GM12878 (cell line): Measurements from ENCODE around the gene NXPH1. TPM values are rescaled to one million over a fixed set of nuclear protein-coding genes. Genes with fewer than 3 reads are reported as not detected.

ENCODE experiments used
- ATAC-seq: fragments of 200-7000 bp; cut with Tn5 transposase; 3 replicates; pipeline ENCODE4 v1.9.1; 2020; ENCODE audit warnings: mild to moderate bottlenecking, moderate library complexity
- BruUV-seq: library from RNA; stranded (reverse); fragments of 400-500 nt; replicated peaks from 2 replicates; lab custom pipeline; 2021; lab: Mats Ljungman, UMichigan
- CTCF ChIA-PET: fragments of 300-600 bp; sonication (Branson Sonifier 250); formaldehyde crosslinking; extraction: SDS; loops from one replicate; lab custom pipeline; 2021; ENCODE audit warnings: inconsistent platforms; lab: Yijun Ruan, JAX
- POLR2A ChIA-PET: fragments of 350-600 bp; formaldehyde crosslinking; extraction: SDS; loops from one replicate; lab custom pipeline; 2021; ENCODE audit warnings: inconsistent platforms; lab: Charles Lee
- RAD21 ChIA-PET: fragments of 300-600 bp; sonication (Branson Sonifier 250); formaldehyde crosslinking; loops from one replicate; lab custom pipeline; 2023; ENCODE audit warnings: antibody characterized with exemption; ENCODE audit not compliant: unreplicated experiment; lab: Charles Lee
- SMC1A ChIA-PET: fragments of 300-600 bp; sonication (Branson Sonifier 250); formaldehyde crosslinking; loops from one replicate; lab custom pipeline; 2023; ENCODE audit not compliant: unreplicated experiment, uncharacterized antibody; lab: Charles Lee
- DNase-seq: peaks from one replicate; pipeline ENCODE4 v3.0.0-alpha.2; 2011; ENCODE audit warnings: low read depth, low spot score
- FAIRE-seq: peaks from 3 replicates; lab custom pipeline; 2011; peaks lifted over from hg19 to GRCh38; lab: Jason Lieb, UNC
- H2AFZ ChIP-seq: 2 replicates; pipeline ENCODE4 v1.6.0; 2011; ENCODE audit warnings: low read depth, low read length, control low read depth; ENCODE audit not compliant: control insufficient read depth
- H3K27ac ChIP-seq: 2 replicates; pipeline ENCODE4 v1.5.1; 2011; ENCODE audit warnings: control low read depth; ENCODE audit not compliant: control insufficient read depth, insufficient read depth
- H3K27me3 ChIP-seq, 2 experiments: replicated peaks in 1 of 2; 2 replicates each; pipeline versions ENCODE4 v1.6.0 to v1.6.1; 2011; ENCODE audit warnings: low read length in 1 of 2; ENCODE audit not compliant: control insufficient read depth in 2 of 2, insufficient read depth in 2 of 2
- H3K36me3 ChIP-seq, 2 experiments: 2 replicates each; pipeline ENCODE4 v1.5.1; 2011; ENCODE audit warnings: low read length in 1 of 2; ENCODE audit not compliant: control insufficient read depth in 2 of 2, insufficient read depth in 2 of 2
- H3K4me1 ChIP-seq: 2 replicates; pipeline ENCODE4 v1.6.1; 2011; ENCODE audit warnings: mild to moderate bottlenecking, low read length, moderate library complexity, mixed read lengths; ENCODE audit not compliant: control insufficient read depth, insufficient read depth
- H3K4me2 ChIP-seq: 2 replicates; pipeline ENCODE4 v1.6.0; 2011; ENCODE audit warnings: control low read depth; ENCODE audit not compliant: control insufficient read depth, insufficient read depth
- H3K4me3 ChIP-seq: fragments of 200-600 bp; sonication (generic); 2 replicates; pipeline ENCODE4 v1.5.1; 2016
- H3K79me2 ChIP-seq: 2 replicates; pipeline ENCODE4 v1.6.0; 2011; ENCODE audit warnings: low read length; ENCODE audit not compliant: control insufficient read depth, insufficient read depth
- H3K9ac ChIP-seq: 2 replicates; pipeline ENCODE4 v1.8.0; 2011; ENCODE audit warnings: low read length, control low read depth, mixed read lengths; ENCODE audit not compliant: control insufficient read depth, insufficient read depth
- H3K9me3 ChIP-seq: replicated peaks from 3 replicates; pipeline ENCODE4 v1.5.1; 2011; ENCODE audit warnings: mild to moderate bottlenecking, low read length; ENCODE audit not compliant: control insufficient read depth, insufficient read depth
- H4K20me1 ChIP-seq: 2 replicates; pipeline ENCODE4 v1.6.0; 2011; ENCODE audit not compliant: control insufficient read depth, insufficient read depth
- ATF7 ChIP-seq: fragments of 450-650 bp; IDR thresholded peaks from 2 replicates; pipeline ENCODE4 v1.6.1; 2016; ENCODE audit warnings: low read depth, mild to moderate bottlenecking
- GABPA ChIP-seq: IDR thresholded peaks from 2 replicates; pipeline ENCODE4 v1.6.1; 2014; ENCODE audit warnings: antibody characterized with exemption, low read depth, mild to moderate bottlenecking, inconsistent platforms
- MTA3 ChIP-seq: IDR thresholded peaks from 2 replicates; pipeline ENCODE4 v1.6.1; 2012; ENCODE audit warnings: low read length, inconsistent platforms, borderline replicate concordance
- NR2F1 ChIP-seq: fragments of 450-650 bp; conservative IDR thresholded peaks from 2 replicates; pipeline ENCODE4 v1.6.1; 2017; ENCODE audit warnings: mild to moderate bottlenecking
- in situ Hi-C: fragments of 300-500 bp; cut with MboI; formaldehyde crosslinking; loops from 9 replicates; pipeline ENCODE4 v1.14.3; 2018; ENCODE audit warnings: mixed read lengths
- intact Hi-C: fragments of 100-400 bp; cut with micrococcal nuclease; formaldehyde crosslinking; loops from one replicate; pipeline ENCODE4 v1.14.2; 2022; ENCODE audit not compliant: unreplicated experiment
- polyA plus RNA-seq, 11 experiments: library from polyadenylated mRNA; depleted of rRNA in 4 of 11; unstranded in 6 of 11; stranded (reverse) in 5 of 11; fragments of >200 nt; fragmentation: Nextera tagmentation in 4 of 11; fragmentation: Illumina TruSeq in 1 of 11; extraction: Ambion mirVana in 4 of 11; extraction: Trizol in 1 of 11; gene quantifications; 1 replicate in 1 of 11; 2 replicates in 10 of 11; pipeline versions ENCODE4 v1.2.1 to v1.2.3, GENCODE V29; 2011 to 2016; ENCODE audit warnings: inconsistent platforms in 2 of 11, missing spikeins in 2 of 11, low read depth in 1 of 11
- total RNA-seq, 4 experiments: library from RNA; depleted of rRNA in 3 of 4; stranded (reverse); fragments of >200 nt in 3 of 4; fragmentation: Illumina TruSeq in 1 of 4; extraction: Trizol in 1 of 4; gene quantifications; 2 replicates each; pipeline versions ENCODE4 v1.2.1 to v1.2.3, GENCODE V29; 2013 to 2021
- TF ChIP-seq, protein P1 (sequence below): IDR thresholded peaks from 2 replicates; pipeline ENCODE4 v1.6.1; 2012; ENCODE audit warnings: low read depth, low read length, improper control_type of control experiment
- TF ChIP-seq, protein P2 (sequence below): fragments of 450-650 bp; IDR thresholded peaks from 2 replicates; pipeline ENCODE4 v1.6.1; 2016; ENCODE audit warnings: mild to moderate bottlenecking, moderate library complexity, borderline replicate concordance
- TF ChIP-seq, protein P3 (sequence below): IDR thresholded peaks from 2 replicates; pipeline ENCODE4 v1.6.1; 2011; ENCODE audit warnings: borderline replicate concordance, low read depth, mild to moderate bottlenecking, moderate library complexity, low read length; ENCODE audit not compliant: insufficient read depth, poor library complexity, severe bottlenecking
- TF ChIP-seq, protein P4 (sequence below): fragments of 450-650 bp; IDR thresholded peaks from 2 replicates; pipeline ENCODE4 v1.6.1; 2017; ENCODE audit warnings: low read depth, mild to moderate bottlenecking, moderate library complexity
- TF ChIP-seq, protein P5 (sequence below): fragments of 450-650 bp; formaldehyde crosslinking; IDR thresholded peaks from 2 replicates; pipeline ENCODE4 v1.4.0; 2022; ENCODE audit warnings: mild to moderate bottlenecking, moderate library complexity

The NXPH1 gene
- total and polyA plus RNA-seq, 10 of the 15 experiments (the other 5 are each of a cell fraction or from before 2014, with no cell fraction given): 0.06 to 0.34 TPM; not detected in 8

DNA sequence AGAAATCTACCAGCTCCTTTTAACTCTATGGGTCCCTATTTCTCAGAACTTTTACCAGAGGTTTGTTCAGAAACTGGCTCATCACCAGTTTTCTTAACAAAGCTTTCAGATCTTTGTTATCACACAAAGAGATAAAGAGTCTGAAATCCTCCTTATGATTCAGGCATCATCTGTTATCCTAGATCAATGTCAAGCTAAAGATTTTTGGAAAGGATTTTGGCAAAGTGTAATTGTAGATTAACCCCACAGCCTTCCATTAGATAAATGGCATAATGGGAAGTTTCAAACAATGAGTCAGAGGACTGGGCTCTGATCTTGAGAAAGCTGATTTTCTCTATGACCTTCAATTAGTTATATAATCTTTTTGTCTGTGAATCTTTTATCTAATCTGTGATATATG, 192.2 kb downstream of the NXPH1 start:
- ATAC-seq (no peak), DNase-seq (no peak), FAIRE-seq (no peak)
- H3K79me2 ChIP-seq: no peaks in the 10 kb centered on the region
- H3K27me3 ChIP-seq: no peaks in the 10 kb centered on the region
- H4K20me1 ChIP-seq: no peaks in the 10 kb centered on the region
- intact Hi-C loops: no loop called here
- no peak overlapping the region for H3K27ac ChIP-seq
- SMC1A ChIA-PET: no interaction called here
- H3K9me3 ChIP-seq: no peaks in the 10 kb centered on the region
- no peak overlapping the region for H3K9ac ChIP-seq
- POLR2A ChIA-PET: no interaction called here
- CTCF ChIA-PET: interaction anchor here (1.1 kb wide), 1 partner anchor 11 kb away, joined by 3 read pairs; no protein-coding TSS in a partner anchor
- H2AFZ ChIP-seq: no peak overlapping the region
- H3K4me1 ChIP-seq: no peaks in the 10 kb centered on the region
- BruUV-seq: no TSS peak
- no peak overlapping the region for H3K4me2 ChIP-seq
- no peak overlapping the region for H3K4me3 ChIP-seq
- in situ Hi-C loops: no loop called here
- RAD21 ChIA-PET: no interaction called here
- no peaks in the 10 kb centered on the region for H3K36me3 ChIP-seq
- TF ChIP-seq, protein P1, sequence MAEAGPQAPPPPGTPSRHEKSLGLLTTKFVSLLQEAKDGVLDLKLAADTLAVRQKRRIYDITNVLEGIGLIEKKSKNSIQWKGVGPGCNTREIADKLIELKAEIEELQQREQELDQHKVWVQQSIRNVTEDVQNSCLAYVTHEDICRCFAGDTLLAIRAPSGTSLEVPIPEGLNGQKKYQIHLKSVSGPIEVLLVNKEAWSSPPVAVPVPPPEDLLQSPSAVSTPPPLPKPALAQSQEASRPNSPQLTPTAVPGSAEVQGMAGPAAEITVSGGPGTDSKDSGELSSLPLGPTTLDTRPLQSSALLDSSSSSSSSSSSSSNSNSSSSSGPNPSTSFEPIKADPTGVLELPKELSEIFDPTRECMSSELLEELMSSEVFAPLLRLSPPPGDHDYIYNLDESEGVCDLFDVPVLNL: no peak
- TF ChIP-seq, protein P2, sequence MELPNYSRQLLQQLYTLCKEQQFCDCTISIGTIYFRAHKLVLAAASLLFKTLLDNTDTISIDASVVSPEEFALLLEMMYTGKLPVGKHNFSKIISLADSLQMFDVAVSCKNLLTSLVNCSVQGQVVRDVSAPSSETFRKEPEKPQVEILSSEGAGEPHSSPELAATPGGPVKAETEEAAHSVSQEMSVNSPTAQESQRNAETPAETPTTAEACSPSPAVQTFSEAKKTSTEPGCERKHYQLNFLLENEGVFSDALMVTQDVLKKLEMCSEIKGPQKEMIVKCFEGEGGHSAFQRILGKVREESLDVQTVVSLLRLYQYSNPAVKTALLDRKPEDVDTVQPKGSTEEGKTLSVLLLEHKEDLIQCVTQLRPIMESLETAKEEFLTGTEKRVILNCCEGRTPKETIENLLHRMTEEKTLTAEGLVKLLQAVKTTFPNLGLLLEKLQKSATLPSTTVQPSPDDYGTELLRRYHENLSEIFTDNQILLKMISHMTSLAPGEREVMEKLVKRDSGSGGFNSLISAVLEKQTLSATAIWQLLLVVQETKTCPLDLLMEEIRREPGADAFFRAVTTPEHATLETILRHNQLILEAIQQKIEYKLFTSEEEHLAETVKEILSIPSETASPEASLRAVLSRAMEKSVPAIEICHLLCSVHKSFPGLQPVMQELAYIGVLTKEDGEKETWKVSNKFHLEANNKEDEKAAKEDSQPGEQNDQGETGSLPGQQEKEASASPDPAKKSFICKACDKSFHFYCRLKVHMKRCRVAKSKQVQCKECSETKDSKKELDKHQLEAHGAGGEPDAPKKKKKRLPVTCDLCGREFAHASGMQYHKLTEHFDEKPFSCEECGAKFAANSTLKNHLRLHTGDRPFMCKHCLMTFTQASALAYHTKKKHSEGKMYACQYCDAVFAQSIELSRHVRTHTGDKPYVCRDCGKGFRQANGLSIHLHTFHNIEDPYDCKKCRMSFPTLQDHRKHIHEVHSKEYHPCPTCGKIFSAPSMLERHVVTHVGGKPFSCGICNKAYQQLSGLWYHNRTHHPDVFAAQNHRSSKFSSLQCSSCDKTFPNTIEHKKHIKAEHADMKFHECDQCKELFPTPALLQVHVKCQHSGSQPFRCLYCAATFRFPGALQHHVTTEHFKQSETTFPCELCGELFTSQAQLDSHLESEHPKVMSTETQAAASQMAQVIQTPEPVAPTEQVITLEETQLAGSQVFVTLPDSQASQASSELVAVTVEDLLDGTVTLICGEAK: no peak
- no peak for TF ChIP-seq MTA3
- TF ChIP-seq, protein P3, sequence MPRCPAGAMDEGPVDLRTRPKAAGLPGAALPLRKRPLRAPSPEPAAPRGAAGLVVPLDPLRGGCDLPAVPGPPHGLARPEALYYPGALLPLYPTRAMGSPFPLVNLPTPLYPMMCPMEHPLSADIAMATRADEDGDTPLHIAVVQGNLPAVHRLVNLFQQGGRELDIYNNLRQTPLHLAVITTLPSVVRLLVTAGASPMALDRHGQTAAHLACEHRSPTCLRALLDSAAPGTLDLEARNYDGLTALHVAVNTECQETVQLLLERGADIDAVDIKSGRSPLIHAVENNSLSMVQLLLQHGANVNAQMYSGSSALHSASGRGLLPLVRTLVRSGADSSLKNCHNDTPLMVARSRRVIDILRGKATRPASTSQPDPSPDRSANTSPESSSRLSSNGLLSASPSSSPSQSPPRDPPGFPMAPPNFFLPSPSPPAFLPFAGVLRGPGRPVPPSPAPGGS: no peak
- TF ChIP-seq, protein P4, sequence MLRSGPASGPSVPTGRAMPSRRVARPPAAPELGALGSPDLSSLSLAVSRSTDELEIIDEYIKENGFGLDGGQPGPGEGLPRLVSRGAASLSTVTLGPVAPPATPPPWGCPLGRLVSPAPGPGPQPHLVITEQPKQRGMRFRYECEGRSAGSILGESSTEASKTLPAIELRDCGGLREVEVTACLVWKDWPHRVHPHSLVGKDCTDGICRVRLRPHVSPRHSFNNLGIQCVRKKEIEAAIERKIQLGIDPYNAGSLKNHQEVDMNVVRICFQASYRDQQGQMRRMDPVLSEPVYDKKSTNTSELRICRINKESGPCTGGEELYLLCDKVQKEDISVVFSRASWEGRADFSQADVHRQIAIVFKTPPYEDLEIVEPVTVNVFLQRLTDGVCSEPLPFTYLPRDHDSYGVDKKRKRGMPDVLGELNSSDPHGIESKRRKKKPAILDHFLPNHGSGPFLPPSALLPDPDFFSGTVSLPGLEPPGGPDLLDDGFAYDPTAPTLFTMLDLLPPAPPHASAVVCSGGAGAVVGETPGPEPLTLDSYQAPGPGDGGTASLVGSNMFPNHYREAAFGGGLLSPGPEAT: no peak
- no peak for TF ChIP-seq NR2F1
- no peak for TF ChIP-seq ATF7
- no peak for TF ChIP-seq GABPA
- TF ChIP-seq, protein P5, sequence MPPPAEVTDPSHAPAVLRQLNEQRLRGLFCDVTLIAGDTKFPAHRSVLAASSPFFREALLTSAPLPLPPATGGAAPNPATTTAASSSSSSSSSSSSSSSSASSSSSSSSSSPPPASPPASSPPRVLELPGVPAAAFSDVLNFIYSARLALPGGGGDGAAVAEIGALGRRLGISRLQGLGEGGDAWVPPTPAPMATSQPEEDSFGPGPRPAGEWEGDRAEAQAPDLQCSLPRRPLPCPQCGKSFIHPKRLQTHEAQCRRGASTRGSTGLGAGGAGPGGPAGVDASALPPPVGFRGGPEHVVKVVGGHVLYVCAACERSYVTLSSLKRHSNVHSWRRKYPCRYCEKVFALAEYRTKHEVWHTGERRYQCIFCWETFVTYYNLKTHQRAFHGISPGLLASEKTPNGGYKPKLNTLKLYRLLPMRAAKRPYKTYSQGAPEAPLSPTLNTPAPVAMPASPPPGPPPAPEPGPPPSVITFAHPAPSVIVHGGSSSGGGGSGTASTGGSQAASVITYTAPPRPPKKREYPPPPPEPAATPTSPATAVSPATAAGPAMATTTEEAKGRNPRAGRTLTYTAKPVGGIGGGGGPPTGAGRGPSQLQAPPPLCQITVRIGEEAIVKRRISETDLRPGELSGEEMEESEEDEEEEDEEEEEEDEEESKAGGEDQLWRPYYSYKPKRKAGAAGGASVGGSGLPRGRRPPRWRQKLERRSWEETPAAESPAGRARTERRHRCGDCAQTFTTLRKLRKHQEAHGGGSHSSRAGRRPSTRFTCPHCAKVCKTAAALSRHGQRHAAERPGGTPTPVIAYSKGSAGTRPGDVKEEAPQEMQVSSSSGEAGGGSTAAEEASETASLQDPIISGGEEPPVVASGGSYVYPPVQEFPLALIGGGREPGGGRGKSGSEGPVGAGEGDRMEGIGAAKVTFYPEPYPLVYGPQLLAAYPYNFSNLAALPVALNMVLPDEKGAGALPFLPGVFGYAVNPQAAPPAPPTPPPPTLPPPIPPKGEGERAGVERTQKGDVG (CRISPR knock-in tag): no peak
